Esophagus squamous epithelium (tissue), 5 donors: ENCODE data around the gene HLCS. TPM values are rescaled to one million over a fixed set of nuclear protein-coding genes. Genes with fewer than 3 reads are reported as not detected.

Source experiments
- DNase-seq: peaks from one replicate; lab custom pipeline; 2025; lab: John Stamatoyannopoulos, UW
- H3K27ac ChIP-seq, 4 donors: fragments of 200-600 bp; sonication (generic); one replicate each; pipeline ENCODE4 v1.5.1; 2016 to 2019; ENCODE audit warnings: mild to moderate bottlenecking in 1 of 4
- H3K27me3 ChIP-seq, 4 donors: fragments of 200-600 bp; sonication (generic); 1 replicate in 3 of 4; 2 replicates in 1 of 4; pipeline versions ENCODE4 v1.5.1 to v1.6.0; 2017 to 2021; ENCODE audit warnings: antibody characterized with exemption in 1 of 4
- H3K36me3 ChIP-seq, 3 donors: fragments of 200-600 bp; sonication (generic); one replicate each; pipeline ENCODE4 v1.5.1; 2016 to 2019
- H3K4me1 ChIP-seq, 3 donors: fragments of 200-600 bp; sonication (generic); one replicate each; pipeline ENCODE4 v1.5.1; 2017 to 2019
- H3K4me3 ChIP-seq, 4 donors: fragments of 200-600 bp; sonication (generic); 1 replicate in 3 of 4; 2 replicates in 1 of 4; pipeline ENCODE4 v1.5.1; 2016 to 2019; ENCODE audit warnings: mild to moderate bottlenecking in 2 of 4, moderate library complexity in 1 of 4
- H3K9me3 ChIP-seq, 3 donors: fragments of 200-600 bp; sonication (generic); one replicate each; pipeline ENCODE4 v1.5.1; 2016 to 2019
- POLR2A ChIP-seq, 4 donors: fragments of 450-650 bp; IDR thresholded peaks; one replicate each; pipeline ENCODE4 v1.6.1; 2017; ENCODE audit warnings: antibody characterized with exemption in 4 of 4, mild to moderate bottlenecking in 4 of 4, moderate library complexity in 3 of 4
- WGBS, 2 donors: methylation state at CpG; one replicate each; pipeline ENCODE4 v1.1.5; 2018; 5-methylcytosine and 5-hydroxymethylcytosine counted together
- intact Hi-C: fragments of 100-400 bp; cut with DNase I; formaldehyde crosslinking; loops from one replicate; pipeline ENCODE4 v1.15.0; 2022
- total RNA-seq, 4 donors: library from RNA; depleted of rRNA; stranded (reverse); fragments of >200 nt; gene quantifications; one replicate each; pipeline ENCODE4 v1.1.0, GENCODE V29; 2016
- TF ChIP-seq, protein P1 (sequence below), 6 experiments: fragments of 450-650 bp in 4 of 6; fragments of 200-600 bp in 2 of 6; sonication (generic) in 2 of 6; IDR thresholded peaks; one replicate each; pipeline ENCODE4 v1.5.1; 2016 to 2019; ENCODE audit warnings: antibody characterized with exemption in 6 of 6, mild to moderate bottlenecking in 4 of 6, moderate library complexity in 4 of 6
- donor health status: DM: yes; HTN: yes; CAD: no.

HLCS gene
- total RNA-seq, 4 donors from 2014 or later = 6.3 to 19.5 (median 13.5) TPM

DNA sequence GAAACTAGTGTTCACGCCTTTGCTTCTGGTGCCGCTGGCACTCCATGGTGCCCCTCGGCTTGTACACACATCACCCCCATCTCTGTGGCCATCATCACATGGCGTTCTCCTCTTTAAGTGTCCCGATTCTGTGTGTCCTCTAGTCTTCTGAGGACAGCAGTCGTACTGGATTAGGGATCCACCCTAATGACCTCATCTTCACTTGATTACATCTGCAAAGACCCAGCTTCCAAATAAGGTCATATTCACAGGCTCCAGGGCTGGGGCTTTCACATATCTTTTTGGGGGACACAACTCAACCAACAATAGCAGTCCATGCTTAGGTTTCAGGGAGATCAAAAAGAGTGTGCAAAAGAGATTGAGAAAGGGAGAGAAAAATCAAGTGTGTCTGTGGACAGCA, 64.9 kb downstream of the HLCS start:
- WGBS, 2 donors = 93 to 96% methylated on average over 4 to 6 of the region's 6 CpGs
- no peak for DNase-seq
- intact Hi-C loops = no loop called here
- Histone ChIP-seq H3K27me3 (no peaks in the 10 kb centered on the region), H3K9me3 (no peaks in the 10 kb centered on the region), H3K4me1 (no peaks in the 10 kb centered on the region), H3K27ac (no peak overlapping the region), H3K36me3 (peaks cover 0 to 16% (median 0%) of the 10 kb centered on the region in 3 donors), H3K4me3 (no peak overlapping the region)
- TF ChIP-seq, protein P1, sequence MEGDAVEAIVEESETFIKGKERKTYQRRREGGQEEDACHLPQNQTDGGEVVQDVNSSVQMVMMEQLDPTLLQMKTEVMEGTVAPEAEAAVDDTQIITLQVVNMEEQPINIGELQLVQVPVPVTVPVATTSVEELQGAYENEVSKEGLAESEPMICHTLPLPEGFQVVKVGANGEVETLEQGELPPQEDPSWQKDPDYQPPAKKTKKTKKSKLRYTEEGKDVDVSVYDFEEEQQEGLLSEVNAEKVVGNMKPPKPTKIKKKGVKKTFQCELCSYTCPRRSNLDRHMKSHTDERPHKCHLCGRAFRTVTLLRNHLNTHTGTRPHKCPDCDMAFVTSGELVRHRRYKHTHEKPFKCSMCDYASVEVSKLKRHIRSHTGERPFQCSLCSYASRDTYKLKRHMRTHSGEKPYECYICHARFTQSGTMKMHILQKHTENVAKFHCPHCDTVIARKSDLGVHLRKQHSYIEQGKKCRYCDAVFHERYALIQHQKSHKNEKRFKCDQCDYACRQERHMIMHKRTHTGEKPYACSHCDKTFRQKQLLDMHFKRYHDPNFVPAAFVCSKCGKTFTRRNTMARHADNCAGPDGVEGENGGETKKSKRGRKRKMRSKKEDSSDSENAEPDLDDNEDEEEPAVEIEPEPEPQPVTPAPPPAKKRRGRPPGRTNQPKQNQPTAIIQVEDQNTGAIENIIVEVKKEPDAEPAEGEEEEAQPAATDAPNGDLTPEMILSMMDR (IDR thresholded peaks at IDR 0.05) = no peak
- no peak for TF ChIP-seq POLR2A (IDR thresholded peaks at IDR 0.05)

DNA sequence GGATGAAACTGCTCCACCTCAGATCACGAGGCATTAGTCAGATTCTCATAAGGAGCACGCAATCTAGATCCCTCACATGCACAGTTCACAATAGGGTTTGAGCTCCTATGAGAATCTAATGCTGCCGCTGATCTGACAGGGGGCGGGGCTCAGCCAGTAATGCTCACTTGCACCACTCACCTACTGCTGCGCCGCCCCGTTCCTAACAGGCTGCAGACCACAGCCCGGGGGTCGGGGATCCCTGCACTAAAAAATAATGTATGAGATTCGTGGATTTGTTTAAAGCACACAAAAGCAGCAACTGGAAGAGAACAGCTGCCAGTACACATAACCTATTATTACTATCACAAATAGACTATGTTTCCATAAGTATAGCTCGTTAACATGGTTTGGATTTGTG, 72.9 kb downstream of the HLCS start:
- Histone ChIP-seq H3K27ac (no peak overlapping the region), H3K9me3 (no peaks in the 10 kb centered on the region), H3K27me3 (no peaks in the 10 kb centered on the region), H3K4me3 (no peak overlapping the region), H3K36me3 (peaks cover 0 to 65% (median 0%) of the 10 kb centered on the region in 3 donors), H3K4me1 (no peaks in the 10 kb centered on the region)
- no peak for DNase-seq
- TF ChIP-seq POLR2A (IDR thresholded peaks at IDR 0.05) = no peak
- TF ChIP-seq, protein P1 (IDR thresholded peaks at IDR 0.05) = no peak
- intact Hi-C loops = no loop called here
- 91 to 97% methylated on average over 9 to 11 of the region's 11 CpGs for WGBS, 2 donors

DNA sequence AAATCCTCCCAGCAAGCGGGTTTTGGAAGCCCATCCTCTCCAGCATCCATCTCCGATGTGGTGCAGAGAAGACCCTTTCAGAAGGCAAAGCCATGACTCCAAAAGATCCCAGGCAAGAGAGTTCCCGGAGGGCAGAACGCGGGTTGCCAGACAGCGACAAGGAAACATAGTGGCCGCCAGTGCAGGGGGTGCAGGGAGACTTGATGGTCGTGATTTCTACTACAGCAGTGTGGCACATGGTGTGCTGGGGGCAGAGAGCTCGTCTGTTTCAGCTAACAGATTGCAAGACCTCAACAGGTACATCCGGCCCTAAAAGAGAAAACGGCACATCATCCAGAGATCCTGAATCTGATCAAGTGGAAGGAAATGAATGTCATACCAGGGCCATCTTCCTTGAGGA, 74.3 kb downstream of the HLCS start:
- Histone ChIP-seq H3K27ac (no peak overlapping the region), H3K36me3 (peaks cover 0 to 62% (median 0%) of the 10 kb centered on the region in 3 donors), H3K4me3 (no peak overlapping the region), H3K4me1 (no peaks in the 10 kb centered on the region), H3K27me3 (no peaks in the 10 kb centered on the region), H3K9me3 (no peaks in the 10 kb centered on the region)
- intact Hi-C loops = no loop called here
- no peak for DNase-seq
- WGBS, 2 donors = 94 to 97% methylated on average over 7 to 11 of the region's 11 CpGs
- no peak for TF ChIP-seq POLR2A (IDR thresholded peaks at IDR 0.05)
- TF ChIP-seq, protein P1 (IDR thresholded peaks at IDR 0.05) = no peak

DNA sequence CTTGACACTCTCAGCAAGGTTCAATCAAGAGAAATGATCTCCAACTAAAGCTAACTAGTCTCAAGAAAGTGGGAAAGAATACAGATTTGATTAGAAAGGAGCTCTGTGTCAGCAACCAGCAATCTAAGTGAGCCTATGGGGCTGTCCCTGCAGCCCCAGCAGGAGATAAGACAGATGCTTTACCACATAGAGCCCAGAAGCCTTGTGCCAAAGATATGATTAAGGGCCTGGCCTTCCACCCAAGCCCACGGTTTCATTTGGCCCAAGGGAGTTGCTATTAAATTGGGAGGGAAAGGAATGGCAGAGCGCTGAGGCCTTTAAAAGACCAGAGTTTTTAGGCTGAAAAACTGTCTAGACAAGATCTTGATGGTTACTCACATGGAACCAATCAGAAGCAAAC, 74.8 kb downstream of the HLCS start:
- no peak for DNase-seq
- intact Hi-C loops = no loop called here
- TF ChIP-seq, protein P1 (IDR thresholded peaks at IDR 0.05) = no peak
- no peak for TF ChIP-seq POLR2A (IDR thresholded peaks at IDR 0.05)
- WGBS, 2 donors = 68 to 79% methylated on average over 2 of the region's 2 CpGs
- no peak overlapping the region for H3K4me3 ChIP-seq
- no peaks in the 10 kb centered on the region for H3K4me1 ChIP-seq
- H3K27me3 ChIP-seq = no peaks in the 10 kb centered on the region
- H3K36me3 ChIP-seq = peaks cover 0 to 59% (median 0%) of the 10 kb centered on the region in 3 donors
- no peak overlapping the region for H3K27ac ChIP-seq
- no peaks in the 10 kb centered on the region for H3K9me3 ChIP-seq

DNA sequence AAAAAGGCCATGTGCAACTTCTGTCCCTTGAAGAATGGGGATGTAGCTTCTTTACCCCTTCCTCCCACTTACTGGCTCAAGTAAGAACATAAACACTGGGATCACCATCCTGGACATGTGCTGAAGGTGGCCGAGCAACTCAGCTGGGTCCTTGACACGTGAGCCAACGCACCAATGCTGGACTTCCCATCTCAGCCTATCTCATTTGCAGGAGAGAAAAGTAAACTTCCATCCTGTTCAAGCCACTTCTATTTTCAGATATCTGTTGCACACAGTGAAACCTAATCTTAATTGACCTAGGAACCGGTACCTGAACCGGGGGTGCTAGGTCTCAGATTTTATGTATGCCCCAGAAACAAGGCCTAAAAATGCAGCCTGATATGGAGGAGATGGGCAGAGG, 75.3 kb downstream of the HLCS start:
- no peak for DNase-seq
- H3K4me3 ChIP-seq = no peak overlapping the region
- no peak for TF ChIP-seq POLR2A (IDR thresholded peaks at IDR 0.05)
- H3K36me3 ChIP-seq = peaks cover 0 to 54% (median 0%) of the 10 kb centered on the region in 3 donors
- no peaks in the 10 kb centered on the region for H3K4me1 ChIP-seq
- intact Hi-C loops = no loop called here
- no peaks in the 10 kb centered on the region for H3K27me3 ChIP-seq
- WGBS, 2 donors = 97 to 100% methylated on average over 5 of the region's 5 CpGs
- H3K9me3 ChIP-seq = no peaks in the 10 kb centered on the region
- H3K27ac ChIP-seq = no peak overlapping the region

DNA sequence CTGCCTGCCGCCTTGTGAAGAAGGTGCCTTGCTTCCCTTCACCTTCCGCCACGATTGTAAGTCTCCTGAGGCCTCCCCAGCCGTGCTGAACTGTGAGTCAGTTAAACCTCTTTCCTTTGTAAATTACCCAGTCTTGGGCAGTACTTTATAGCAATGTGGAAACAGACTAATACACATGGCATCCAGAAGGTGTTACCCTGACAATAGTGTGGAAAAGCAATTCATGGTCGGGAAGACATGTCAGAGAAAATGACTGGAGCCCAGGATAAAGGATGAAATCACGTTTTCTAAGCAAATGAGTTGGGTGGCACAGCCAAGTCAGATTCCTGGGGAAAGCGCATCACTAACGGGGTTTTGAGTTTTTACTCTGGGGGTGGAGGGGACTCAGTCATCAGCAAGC, 76.4 kb downstream of the HLCS start:
- Histone ChIP-seq H3K27ac (no peak overlapping the region), H3K27me3 (no peaks in the 10 kb centered on the region), H3K4me3 (no peak overlapping the region), H3K9me3 (no peaks in the 10 kb centered on the region), H3K36me3 (peaks cover 0 to 43% (median 0%) of the 10 kb centered on the region in 3 donors), H3K4me1 (no peaks in the 10 kb centered on the region)
- intact Hi-C loops = no loop called here
- WGBS, 2 donors = 87 to 90% methylated on average over 8 of the region's 8 CpGs
- DNase-seq = no peak
- TF ChIP-seq, protein P1 (IDR thresholded peaks at IDR 0.05) = no peak
- TF ChIP-seq POLR2A (IDR thresholded peaks at IDR 0.05) = no peak
